Testis (tissue), 2 donors: Measurements from ENCODE around the gene MTF1.
A peak's percentile ranks its signal among the peaks of the same experiment; 100 is the strongest.

ENCODE experiments used
- POLR2A ChIP-seq: fragments of 450-650 bp; IDR thresholded peaks from one replicate; pipeline ENCODE4 v1.6.1; 2017; ENCODE audit warnings: antibody characterized with exemption, mild to moderate bottlenecking, moderate library complexity
- TF ChIP-seq, protein P1 (sequence below), 3 experiments: fragments of 450-650 bp in 2 of 3; fragments of 200-600 bp in 1 of 3; sonication (generic) in 1 of 3; IDR thresholded peaks; one replicate each; pipeline ENCODE4 v1.5.1; 2016 to 2019; ENCODE audit warnings: antibody characterized with exemption in 3 of 3, mild to moderate bottlenecking in 2 of 3, moderate library complexity in 1 of 3

DNA sequence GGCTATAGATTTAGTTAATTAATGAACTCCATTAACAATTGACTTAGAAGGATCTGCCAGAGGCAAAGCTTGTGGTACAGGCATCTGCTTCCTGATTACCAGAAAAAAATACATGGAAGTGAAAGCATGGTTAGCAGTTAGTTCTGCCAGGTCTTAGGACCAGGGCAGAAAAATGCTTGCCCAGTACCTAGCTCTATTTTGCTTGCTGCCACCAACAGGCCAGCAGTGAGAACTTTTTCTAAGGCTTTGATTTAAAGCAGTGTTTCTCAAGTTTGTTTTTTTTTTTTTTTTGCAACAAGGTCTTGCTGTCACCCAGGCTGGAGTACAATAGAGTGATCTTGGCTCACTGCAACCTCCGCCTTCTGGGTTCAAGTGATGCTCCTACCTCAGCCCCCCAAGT lies 16.4 kb upstream of the MTF1 start:
- TF ChIP-seq, protein P1, sequence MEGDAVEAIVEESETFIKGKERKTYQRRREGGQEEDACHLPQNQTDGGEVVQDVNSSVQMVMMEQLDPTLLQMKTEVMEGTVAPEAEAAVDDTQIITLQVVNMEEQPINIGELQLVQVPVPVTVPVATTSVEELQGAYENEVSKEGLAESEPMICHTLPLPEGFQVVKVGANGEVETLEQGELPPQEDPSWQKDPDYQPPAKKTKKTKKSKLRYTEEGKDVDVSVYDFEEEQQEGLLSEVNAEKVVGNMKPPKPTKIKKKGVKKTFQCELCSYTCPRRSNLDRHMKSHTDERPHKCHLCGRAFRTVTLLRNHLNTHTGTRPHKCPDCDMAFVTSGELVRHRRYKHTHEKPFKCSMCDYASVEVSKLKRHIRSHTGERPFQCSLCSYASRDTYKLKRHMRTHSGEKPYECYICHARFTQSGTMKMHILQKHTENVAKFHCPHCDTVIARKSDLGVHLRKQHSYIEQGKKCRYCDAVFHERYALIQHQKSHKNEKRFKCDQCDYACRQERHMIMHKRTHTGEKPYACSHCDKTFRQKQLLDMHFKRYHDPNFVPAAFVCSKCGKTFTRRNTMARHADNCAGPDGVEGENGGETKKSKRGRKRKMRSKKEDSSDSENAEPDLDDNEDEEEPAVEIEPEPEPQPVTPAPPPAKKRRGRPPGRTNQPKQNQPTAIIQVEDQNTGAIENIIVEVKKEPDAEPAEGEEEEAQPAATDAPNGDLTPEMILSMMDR (IDR thresholded peaks at IDR 0.05): peak in 1 of 3 experiments; percentile 12
- TF ChIP-seq POLR2A: no peak
